Measurements from ENCODE around the gene CCSER1.

CCSER1 gene

GRCh38 chr4:91256751-91257150, 1129.6 kb downstream of the CCSER1 start:
- no peaks in the 10 kb centered on the region for H3K27me3 ChIP-seq (ENCODE audit: insufficient read depth, low read length)
- no peaks in the 10 kb centered on the region for H3F3A ChIP-seq (ENCODE audit: insufficient read depth, low read length)
- H4K20me1 ChIP-seq (ENCODE audit: insufficient read depth, low read length) = no peaks in the 10 kb centered on the region
- H3K27ac ChIP-seq (ENCODE audit: low read depth, low read length, poor library complexity, severe bottlenecking) = no peak overlapping the region
- H3K4me1 ChIP-seq (ENCODE audit: insufficient read depth, low read length, severe bottlenecking) = no peaks in the 10 kb centered on the region
- TF ChIP-seq CTCF (IDR thresholded peaks at IDR 0.05; ENCODE audit: low read length) = no peak
- no peak for TF ChIP-seq EZH2 (IDR thresholded peaks at IDR 0.05; ENCODE audit: borderline replicate concordance, low read length)
- H3K36me3 ChIP-seq (ENCODE audit: insufficient read depth, low read length) = no peaks in the 10 kb centered on the region
- H3K4me2 ChIP-seq (ENCODE audit: low read length) = no peak overlapping the region
- H3K9ac ChIP-seq (ENCODE audit: low read length) = no peak overlapping the region
- no peaks in the 10 kb centered on the region for H3K9me3 ChIP-seq (ENCODE audit: low read length)
- H3K9me2 ChIP-seq (ENCODE audit: low read depth, low read length) = no peaks in the 10 kb centered on the region
- no peak overlapping the region for H2AFZ ChIP-seq (ENCODE audit: low read length)
- H3K79me2 ChIP-seq (ENCODE audit: insufficient read depth, low read length) = no peaks in the 10 kb centered on the region
- H3K4me3 ChIP-seq (ENCODE audit: low read depth, low read length, poor library complexity, severe bottlenecking) = no peak overlapping the region

- no peaks in the 10 kb centered on the region for H3F3A ChIP-seq (ENCODE audit: insufficient read depth, low read length)
- no peak overlapping the region for H3K4me2 ChIP-seq (ENCODE audit: low read length)
- no peaks in the 10 kb centered on the region for H3K27me3 ChIP-seq (ENCODE audit: insufficient read depth, low read length)
- no peak overlapping the region for H3K9ac ChIP-seq (ENCODE audit: low read length)
- H3K36me3 ChIP-seq (ENCODE audit: insufficient read depth, low read length) = no peaks in the 10 kb centered on the region
- no peak overlapping the region for H3K4me3 ChIP-seq (ENCODE audit: low read depth, low read length, poor library complexity, severe bottlenecking)
- H3K79me2 ChIP-seq (ENCODE audit: insufficient read depth, low read length) = no peaks in the 10 kb centered on the region
- H2AFZ ChIP-seq (ENCODE audit: low read length) = no peak overlapping the region
- H3K9me2 ChIP-seq (ENCODE audit: low read depth, low read length) = no peaks in the 10 kb centered on the region
- TF ChIP-seq EZH2 (IDR thresholded peaks at IDR 0.05; ENCODE audit: borderline replicate concordance, low read length) (no peak), CTCF (IDR thresholded peaks at IDR 0.05; ENCODE audit: low read length) (no peak)
- H3K9me3 ChIP-seq (ENCODE audit: low read length) = no peaks in the 10 kb centered on the region
- H3K4me1 ChIP-seq (ENCODE audit: insufficient read depth, low read length, severe bottlenecking) = no peaks in the 10 kb centered on the region
- no peak overlapping the region for H3K27ac ChIP-seq (ENCODE audit: low read depth, low read length, poor library complexity, severe bottlenecking)
- no peaks in the 10 kb centered on the region for H4K20me1 ChIP-seq (ENCODE audit: insufficient read depth, low read length)
Measured at GRCh38 chr4:91257721-91258120, 1130.5 kb downstream of the CCSER1 start.

- TF ChIP-seq EZH2 (IDR thresholded peaks at IDR 0.05; ENCODE audit: borderline replicate concordance, low read length) = no peak
- TF ChIP-seq CTCF (IDR thresholded peaks at IDR 0.05; ENCODE audit: low read length) = no peak
- Histone ChIP-seq H3K27ac (ENCODE audit: low read depth, low read length, poor library complexity, severe bottlenecking) (no peak overlapping the region), H3K36me3 (ENCODE audit: insufficient read depth, low read length) (no peaks in the 10 kb centered on the region), H3K79me2 (ENCODE audit: insufficient read depth, low read length) (no peaks in the 10 kb centered on the region), H3K4me3 (ENCODE audit: low read depth, low read length, poor library complexity, severe bottlenecking) (no peak overlapping the region), H3F3A (ENCODE audit: insufficient read depth, low read length) (no peaks in the 10 kb centered on the region), H3K9me3 (ENCODE audit: low read length) (no peaks in the 10 kb centered on the region), H3K9ac (ENCODE audit: low read length) (no peak overlapping the region), H3K9me2 (ENCODE audit: low read depth, low read length) (no peaks in the 10 kb centered on the region), H4K20me1 (ENCODE audit: insufficient read depth, low read length) (no peaks in the 10 kb centered on the region), H3K4me2 (ENCODE audit: low read length) (no peak overlapping the region), H2AFZ (ENCODE audit: low read length) (no peak overlapping the region), H3K27me3 (ENCODE audit: insufficient read depth, low read length) (no peaks in the 10 kb centered on the region), H3K4me1 (ENCODE audit: insufficient read depth, low read length, severe bottlenecking) (no peaks in the 10 kb centered on the region)
Measured at GRCh38 chr4:91258326-91258725, 1131.1 kb downstream of the CCSER1 start.

All from OCI-LY1 (cell line).